ENCODE results near the gene S100A7A. TPM values are rescaled to one million over a fixed set of nuclear protein-coding genes. Genes with fewer than 3 reads are reported as not detected.
A peak's percentile ranks its signal among the peaks of the same experiment; 100 is the strongest.

Gene S100A7A
- total RNA-seq: not detected
- long read RNA-seq: 0 reads

GRCh38 chr1:153415850-153416570, at the start of gene S100A7A:
S100A7A (plus strand) TSS chr1:153416520; CDS start chr1:153418083, 1,563 bp downstream.
- Histone ChIP-seq H3K4me3 (no peak within 1 kb of the TSS), H3K9me3 (no peaks in the 10 kb centered on the region), H3K27me3 (no peaks in the 10 kb centered on the region), H3K36me3 (no peaks in the 10 kb centered on the region), H3K4me1 (no peaks in the 10 kb centered on the region), H3K27ac (no peak within 1 kb of the TSS)
- intact Hi-C loops (cut with DNase I): no loop called here
- ATAC-seq: peak in 1 of 4 donors; percentile 24
- DNase-seq: no peak
- TF ChIP-seq, protein P1, sequence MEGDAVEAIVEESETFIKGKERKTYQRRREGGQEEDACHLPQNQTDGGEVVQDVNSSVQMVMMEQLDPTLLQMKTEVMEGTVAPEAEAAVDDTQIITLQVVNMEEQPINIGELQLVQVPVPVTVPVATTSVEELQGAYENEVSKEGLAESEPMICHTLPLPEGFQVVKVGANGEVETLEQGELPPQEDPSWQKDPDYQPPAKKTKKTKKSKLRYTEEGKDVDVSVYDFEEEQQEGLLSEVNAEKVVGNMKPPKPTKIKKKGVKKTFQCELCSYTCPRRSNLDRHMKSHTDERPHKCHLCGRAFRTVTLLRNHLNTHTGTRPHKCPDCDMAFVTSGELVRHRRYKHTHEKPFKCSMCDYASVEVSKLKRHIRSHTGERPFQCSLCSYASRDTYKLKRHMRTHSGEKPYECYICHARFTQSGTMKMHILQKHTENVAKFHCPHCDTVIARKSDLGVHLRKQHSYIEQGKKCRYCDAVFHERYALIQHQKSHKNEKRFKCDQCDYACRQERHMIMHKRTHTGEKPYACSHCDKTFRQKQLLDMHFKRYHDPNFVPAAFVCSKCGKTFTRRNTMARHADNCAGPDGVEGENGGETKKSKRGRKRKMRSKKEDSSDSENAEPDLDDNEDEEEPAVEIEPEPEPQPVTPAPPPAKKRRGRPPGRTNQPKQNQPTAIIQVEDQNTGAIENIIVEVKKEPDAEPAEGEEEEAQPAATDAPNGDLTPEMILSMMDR (IDR thresholded peaks at IDR 0.05): no peak
- TF ChIP-seq POLR2A (IDR thresholded peaks at IDR 0.05): no peak
- 33% methylated on average over 5 of the region's 6 CpGs for WGBS (ENCODE audit: insufficient coverage, low coverage, low lambda C conversion rate, missing lambda C conversion rate)

- no peak overlapping the region for H3K4me3 ChIP-seq
- TF ChIP-seq POLR2A (IDR thresholded peaks at IDR 0.05): no peak
- TF ChIP-seq, protein P1 (IDR thresholded peaks at IDR 0.05): no peak
- H3K27ac ChIP-seq: no peak overlapping the region
- ATAC-seq (peak in 1 of 4 donors; percentile 16), DNase-seq (no peak)
- intact Hi-C loops (cut with DNase I): no loop called here
- H3K9me3 ChIP-seq: no peaks in the 10 kb centered on the region
- WGBS (ENCODE audit: insufficient coverage, low coverage, low lambda C conversion rate, missing lambda C conversion rate): 35% methylated on average over 2 of the region's 2 CpGs
- no peaks in the 10 kb centered on the region for H3K27me3 ChIP-seq
- H3K4me1 ChIP-seq: no peaks in the 10 kb centered on the region
- H3K36me3 ChIP-seq: no peaks in the 10 kb centered on the region
Measured at GRCh38 chr1:153367090-153367489, 49.2 kb upstream of the S100A7A start.

- Histone ChIP-seq H3K4me1 (no peaks in the 10 kb centered on the region), H3K36me3 (no peaks in the 10 kb centered on the region), H3K27ac (no peak overlapping the region), H3K27me3 (no peaks in the 10 kb centered on the region), H3K4me3 (no peak overlapping the region), H3K9me3 (no peaks in the 10 kb centered on the region)
- TF ChIP-seq, protein P1 (IDR thresholded peaks at IDR 0.05): no peak
- TF ChIP-seq POLR2A (IDR thresholded peaks at IDR 0.05): no peak
- intact Hi-C loops (cut with DNase I): no loop called here
- ATAC-seq (peak in 1 of 4 donors; percentile 21), DNase-seq (no peak)
- 41% methylated on average over 2 of the region's 2 CpGs for WGBS (ENCODE audit: insufficient coverage, low coverage, low lambda C conversion rate, missing lambda C conversion rate)
Measured at GRCh38 chr1:153368495-153368894, 47.8 kb upstream of the S100A7A start.

GRCh38 chr1:153370146-153370545, 46.2 kb upstream of the S100A7A start:
- H3K9me3 ChIP-seq: no peaks in the 10 kb centered on the region
- H3K36me3 ChIP-seq: no peaks in the 10 kb centered on the region
- no peak overlapping the region for H3K4me3 ChIP-seq
- TF ChIP-seq, protein P1 (IDR thresholded peaks at IDR 0.05): no peak
- no peak for TF ChIP-seq POLR2A (IDR thresholded peaks at IDR 0.05)
- H3K4me1 ChIP-seq: no peaks in the 10 kb centered on the region
- H3K27me3 ChIP-seq: no peaks in the 10 kb centered on the region
- DNase-seq (no peak), ATAC-seq (no peak)
- H3K27ac ChIP-seq: no peak overlapping the region
- intact Hi-C loops (cut with DNase I): no loop called here
- 56% methylated on average over 3 of the region's 3 CpGs for WGBS (ENCODE audit: insufficient coverage, low coverage, low lambda C conversion rate, missing lambda C conversion rate)
